ENCODE results near the gene DSTN. TPM values are rescaled to one million over a fixed set of nuclear protein-coding genes. Genes with fewer than 3 reads are reported as not detected.

DSTN gene
- total RNA-seq, 1 donor from 2014 or later: 233 TPM

GRCh38 chr20:17560344-17561074 is 9.4 kb upstream of the DSTN start:
- H3K36me3 Mint-ChIP-seq (ENCODE audit: unreplicated experiment): no peaks in the 10 kb centered on the region
- H3K4me1 Mint-ChIP-seq (ENCODE audit: low read depth, unreplicated experiment): peaks cover 2% of the 10 kb centered on the region
- H3K4me3 Mint-ChIP-seq (ENCODE audit: unreplicated experiment): no peak overlapping the region
- no peaks in the 10 kb centered on the region for H3K27me3 Mint-ChIP-seq (ENCODE audit: unreplicated experiment)
- DNase-seq: no peak
- TF ChIP-seq CTCF (IDR thresholded peaks at IDR 0.05; ENCODE audit: partially characterized antibody, unreplicated experiment): no peak
- H3K27ac Mint-ChIP-seq (ENCODE audit: unreplicated experiment): no peak overlapping the region
- H3K9me3 Mint-ChIP-seq (ENCODE audit: unreplicated experiment): no peaks in the 10 kb centered on the region

- Mint-ChIP-seq H3K4me1 (ENCODE audit: low read depth, unreplicated experiment) (no peaks in the 10 kb centered on the region), H3K27ac (ENCODE audit: unreplicated experiment) (no peak overlapping the region), H3K4me3 (ENCODE audit: unreplicated experiment) (no peak overlapping the region), H3K9me3 (ENCODE audit: unreplicated experiment) (no peaks in the 10 kb centered on the region), H3K36me3 (ENCODE audit: unreplicated experiment) (no peaks in the 10 kb centered on the region), H3K27me3 (ENCODE audit: unreplicated experiment) (peaks cover 2% of the 10 kb centered on the region)
- DNase-seq: no peak
- no peak for TF ChIP-seq CTCF (IDR thresholded peaks at IDR 0.05; ENCODE audit: partially characterized antibody, unreplicated experiment)
These were observed 7.0 kb upstream of the DSTN start for GRCh38 chr20:17562804-17563305.

GRCh38 chr20:17565169-17565845 is 4.6 kb upstream of the DSTN start:
- H3K4me1 Mint-ChIP-seq (ENCODE audit: low read depth, unreplicated experiment): no peaks in the 10 kb centered on the region
- no peak overlapping the region for H3K27ac Mint-ChIP-seq (ENCODE audit: unreplicated experiment)
- no peaks in the 10 kb centered on the region for H3K36me3 Mint-ChIP-seq (ENCODE audit: unreplicated experiment)
- TF ChIP-seq CTCF (IDR thresholded peaks at IDR 0.05; ENCODE audit: partially characterized antibody, unreplicated experiment): no peak
- no peak for DNase-seq
- H3K9me3 Mint-ChIP-seq (ENCODE audit: unreplicated experiment): peaks cover 3% of the 10 kb centered on the region
- no peak overlapping the region for H3K4me3 Mint-ChIP-seq (ENCODE audit: unreplicated experiment)
- H3K27me3 Mint-ChIP-seq (ENCODE audit: unreplicated experiment): peaks cover 3% of the 10 kb centered on the region

GRCh38 chr20:17566345-17566744 is 3.5 kb upstream of the DSTN start:
- Mint-ChIP-seq H3K27ac (ENCODE audit: unreplicated experiment) (no peak overlapping the region), H3K4me1 (ENCODE audit: low read depth, unreplicated experiment) (no peaks in the 10 kb centered on the region), H3K9me3 (ENCODE audit: unreplicated experiment) (peaks cover 8% of the 10 kb centered on the region), H3K4me3 (ENCODE audit: unreplicated experiment) (no peak overlapping the region), H3K36me3 (ENCODE audit: unreplicated experiment) (no peaks in the 10 kb centered on the region), H3K27me3 (ENCODE audit: unreplicated experiment) (peaks cover 7% of the 10 kb centered on the region)
- no peak for TF ChIP-seq CTCF (IDR thresholded peaks at IDR 0.05; ENCODE audit: partially characterized antibody, unreplicated experiment)
- DNase-seq: no peak

All from glutamatergic neuron (in vitro differentiated cells).